Measurements from ENCODE around the gene DENND1B.

DNA sequence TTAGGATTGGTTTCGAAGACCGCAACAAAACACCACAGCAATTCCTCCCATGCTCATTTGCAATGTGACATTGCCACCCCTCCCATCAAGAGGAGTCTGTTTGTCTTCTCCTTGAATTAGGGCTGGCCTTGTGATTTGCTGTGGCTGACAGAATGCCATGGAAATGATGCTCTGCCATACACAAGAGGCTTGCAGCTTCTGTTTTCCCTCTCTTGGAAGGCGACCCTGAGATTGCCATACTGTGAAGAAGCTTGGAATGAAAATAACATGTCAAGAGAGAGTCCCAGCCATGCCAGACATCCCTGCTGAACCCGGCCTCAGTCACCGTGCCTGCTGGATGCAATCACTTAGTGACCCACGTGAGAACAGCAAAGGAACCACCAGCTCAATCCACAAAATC is 294.8 kb downstream of the DENND1B start:
- TF ChIP-seq, protein P1, sequence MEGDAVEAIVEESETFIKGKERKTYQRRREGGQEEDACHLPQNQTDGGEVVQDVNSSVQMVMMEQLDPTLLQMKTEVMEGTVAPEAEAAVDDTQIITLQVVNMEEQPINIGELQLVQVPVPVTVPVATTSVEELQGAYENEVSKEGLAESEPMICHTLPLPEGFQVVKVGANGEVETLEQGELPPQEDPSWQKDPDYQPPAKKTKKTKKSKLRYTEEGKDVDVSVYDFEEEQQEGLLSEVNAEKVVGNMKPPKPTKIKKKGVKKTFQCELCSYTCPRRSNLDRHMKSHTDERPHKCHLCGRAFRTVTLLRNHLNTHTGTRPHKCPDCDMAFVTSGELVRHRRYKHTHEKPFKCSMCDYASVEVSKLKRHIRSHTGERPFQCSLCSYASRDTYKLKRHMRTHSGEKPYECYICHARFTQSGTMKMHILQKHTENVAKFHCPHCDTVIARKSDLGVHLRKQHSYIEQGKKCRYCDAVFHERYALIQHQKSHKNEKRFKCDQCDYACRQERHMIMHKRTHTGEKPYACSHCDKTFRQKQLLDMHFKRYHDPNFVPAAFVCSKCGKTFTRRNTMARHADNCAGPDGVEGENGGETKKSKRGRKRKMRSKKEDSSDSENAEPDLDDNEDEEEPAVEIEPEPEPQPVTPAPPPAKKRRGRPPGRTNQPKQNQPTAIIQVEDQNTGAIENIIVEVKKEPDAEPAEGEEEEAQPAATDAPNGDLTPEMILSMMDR (conservative IDR thresholded peaks at IDR 0.05), result no peak
- TF ChIP-seq ZFX (IDR thresholded peaks at IDR 0.05), result no peak

Measured in C4-2B (cell line).